ENCODE data around the gene MCAM.

MCAM gene

DNA sequence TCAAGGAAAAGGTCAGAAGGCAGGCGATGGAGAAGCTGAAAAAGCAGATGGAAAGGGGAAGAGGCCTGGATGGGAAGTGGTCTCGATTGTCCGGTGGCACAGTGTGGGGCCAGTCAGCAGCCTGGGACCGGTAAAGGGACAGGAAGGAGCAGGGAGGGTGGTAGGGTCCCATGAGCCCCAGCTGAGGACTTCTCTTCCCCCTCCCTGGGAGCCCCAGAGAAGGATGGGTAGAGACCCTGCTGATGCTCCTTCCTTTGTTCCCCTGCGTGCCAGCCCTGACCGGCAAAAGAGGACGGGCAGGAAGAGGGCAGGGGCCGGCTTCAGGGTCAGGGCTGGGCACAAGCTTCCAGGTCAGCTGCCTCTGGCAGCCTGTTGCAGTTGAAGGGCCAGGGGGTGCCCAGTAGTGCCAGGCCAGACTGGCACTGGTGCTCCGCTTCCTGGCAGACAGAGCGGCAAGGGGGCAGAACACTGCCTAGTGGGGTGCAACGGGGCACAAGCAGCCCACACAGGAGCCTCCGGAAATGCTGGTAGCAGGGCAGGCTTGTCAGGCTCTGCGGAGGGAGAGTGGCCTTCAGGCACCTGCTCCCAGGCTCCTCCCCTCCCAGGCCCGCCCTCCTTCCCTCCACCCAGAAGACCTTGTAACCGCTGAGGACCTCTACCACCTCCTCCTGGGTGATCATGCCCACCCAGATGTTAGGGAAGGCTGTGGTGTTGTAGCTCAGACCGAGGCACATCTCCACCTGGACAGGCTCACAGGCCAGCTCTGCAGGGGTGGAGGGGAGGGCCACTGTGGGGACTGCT, 24.5 kb upstream of the MCAM start:
- no peaks in the 10 kb centered on the region for H3K9me3 Mint-ChIP-seq
- no peak for DNase-seq
- peaks cover 11 to 22% of the 10 kb centered on the region in 2 donors for H3K4me1 Mint-ChIP-seq (ENCODE audit: low read depth in 2 of 2)
- peak overlapping the region in 1 of 2 donors; percentile 19 for H3K4me3 Mint-ChIP-seq
- peaks cover 55 to 75% of the 10 kb centered on the region in 2 donors for H3K27me3 Mint-ChIP-seq
- peaks cover 4% of the 10 kb centered on the region for H3K36me3 Mint-ChIP-seq (ENCODE audit: insufficient read depth)
- no peak for ATAC-seq (replicated peaks)
- peak overlapping the region in 1 of 2 donors; percentile 42 for H3K27ac Mint-ChIP-seq

DNA sequence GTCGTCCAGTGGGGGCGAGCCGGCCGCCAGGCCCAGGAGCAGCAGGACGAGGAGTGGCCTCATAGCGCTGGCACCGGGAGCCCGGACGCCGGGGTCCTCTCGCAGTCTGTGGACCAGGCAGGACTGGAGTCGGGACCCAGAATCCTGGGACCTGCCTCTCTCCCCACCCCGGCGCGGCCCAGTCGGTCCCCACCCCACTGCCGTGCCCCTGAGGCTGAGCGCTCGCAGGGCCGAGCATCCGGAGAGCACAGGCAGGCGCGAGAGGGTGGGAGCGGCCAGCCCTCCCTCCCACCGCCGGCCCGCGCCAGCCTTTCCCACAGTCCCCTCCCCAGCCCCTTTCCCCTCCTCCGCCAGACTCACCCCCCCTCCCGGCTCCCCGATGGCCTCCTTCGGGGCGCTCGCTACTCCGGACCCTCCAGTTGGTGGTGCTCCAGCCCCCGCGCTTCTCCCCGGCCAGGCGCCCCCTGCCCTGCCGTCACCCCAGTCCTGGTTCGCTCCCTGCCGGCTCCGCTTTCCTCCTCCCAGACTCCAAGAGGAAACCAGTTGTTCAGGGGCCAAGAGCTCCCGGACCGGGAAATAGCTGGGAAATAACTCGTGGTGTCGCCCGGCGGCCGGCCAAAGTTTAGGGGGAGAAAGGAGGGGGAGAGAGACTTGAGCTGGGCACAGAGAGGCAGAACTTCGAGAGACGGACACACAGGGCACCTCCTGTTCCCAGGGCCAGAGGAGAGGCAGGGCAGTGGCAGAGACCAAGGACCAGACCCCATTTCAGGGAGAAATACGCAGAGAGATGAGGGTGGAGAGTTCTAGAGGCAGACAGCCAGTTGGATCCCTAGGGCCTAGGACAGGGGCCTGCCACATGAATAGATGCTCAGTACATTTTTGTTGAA, 23.6 kb upstream of the MCAM start, which contains the start of gene C1QTNF5:
TSS of gene C1QTNF5 (minus strand) at position 549 of the 887 bp plus-strand sequence. CDS start at position 63, 486 bp downstream.
- Mint-ChIP-seq H3K4me1 (ENCODE audit: low read depth in 2 of 2) (peaks cover 16 to 31% of the 10 kb centered on the region in 2 donors), H3K27me3 (peaks cover 48 to 68% of the 10 kb centered on the region in 2 donors), H3K9me3 (no peaks in the 10 kb centered on the region), H3K27ac (peak within 1 kb of the TSS in 1 of 2 donors; percentile 42), H3K36me3 (ENCODE audit: insufficient read depth) (peaks cover 4% of the 10 kb centered on the region), H3K4me3 (peak within 1 kb of the TSS in 1 of 2 donors; percentile 19)
- DNase-seq, result no peak
- peak; percentile 23 for ATAC-seq (replicated peaks)

DNA sequence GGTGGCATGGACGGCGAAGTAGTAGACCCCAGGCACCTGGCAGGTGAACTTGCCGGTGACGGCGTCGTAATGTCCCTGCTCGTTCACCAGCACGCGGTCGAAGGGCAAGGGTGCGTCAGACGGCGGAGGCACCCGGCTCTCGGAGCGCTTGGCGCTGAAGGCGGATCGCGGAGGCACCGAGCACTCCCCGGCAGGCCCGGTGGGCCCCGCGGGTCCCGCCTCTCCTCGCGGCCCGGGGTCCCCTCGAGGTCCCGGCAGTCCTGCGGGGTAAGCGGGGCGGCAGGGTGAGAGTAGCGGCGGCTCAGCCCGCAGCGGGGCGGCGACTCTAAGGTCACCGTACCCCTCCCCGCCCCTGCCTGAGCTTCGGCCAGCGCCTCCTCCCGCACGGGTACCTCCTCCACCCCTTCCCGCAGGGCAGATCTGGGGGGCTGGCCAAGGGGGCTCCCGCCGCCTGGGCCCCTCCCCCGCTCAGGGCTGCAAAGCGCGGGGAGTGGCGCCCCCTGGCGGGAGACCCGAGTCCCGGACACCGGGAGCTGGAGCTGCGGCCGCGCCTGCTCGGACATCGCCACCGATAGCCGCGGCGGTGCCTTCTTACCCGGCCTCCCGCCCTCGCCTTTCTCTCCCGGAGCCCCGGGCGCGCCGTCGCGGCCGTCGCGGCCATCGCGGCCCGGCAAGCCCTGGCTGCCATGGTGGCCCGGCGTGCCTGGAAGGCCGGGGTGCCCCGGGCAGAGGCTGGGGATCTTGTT, 22.8 kb upstream of the MCAM start:
- Mint-ChIP-seq H3K27ac (no peak overlapping the region), H3K9me3 (no peaks in the 10 kb centered on the region), H3K36me3 (ENCODE audit: insufficient read depth) (peaks cover 8% of the 10 kb centered on the region), H3K4me1 (ENCODE audit: low read depth in 2 of 2) (peaks cover 23 to 39% of the 10 kb centered on the region in 2 donors), H3K27me3 (peaks cover 42 to 60% of the 10 kb centered on the region in 2 donors), H3K4me3 (peak overlapping the region; percentile 62 to 72)
- peak; percentile 24 for ATAC-seq (replicated peaks)
- DNase-seq, result no peak

DNA sequence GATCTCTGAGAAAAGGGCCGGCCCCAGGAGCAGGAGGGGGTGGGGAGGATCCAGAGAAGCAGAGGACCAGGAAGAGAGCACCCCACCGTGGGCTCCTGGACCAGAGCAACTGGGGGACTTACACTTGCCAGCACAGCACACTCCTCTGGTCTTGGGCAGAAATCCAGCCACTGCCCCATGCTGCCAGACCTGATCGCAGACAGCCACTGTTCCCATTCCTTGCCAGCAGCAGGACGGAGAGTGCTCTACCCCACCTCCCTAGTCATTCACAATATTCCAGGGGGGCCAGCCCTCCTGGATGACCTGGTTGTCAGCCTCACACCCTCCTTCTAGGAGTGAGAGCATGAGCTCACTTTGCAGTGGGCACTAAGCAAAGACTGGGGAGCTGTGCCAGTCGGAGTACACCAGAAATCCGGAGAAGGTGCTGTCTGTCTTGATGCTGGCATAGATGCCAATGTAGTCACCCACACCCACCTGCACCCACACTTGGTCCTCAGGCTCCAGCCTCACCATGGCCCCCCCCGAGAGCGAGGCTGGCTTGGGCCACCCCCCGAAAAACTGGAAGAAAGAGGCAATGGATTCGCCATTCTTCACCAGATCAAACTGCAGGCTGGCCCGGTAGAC, 22.1 kb upstream of the MCAM start:
- Mint-ChIP-seq H3K27ac (no peak overlapping the region), H3K27me3 (peaks cover 36 to 53% of the 10 kb centered on the region in 2 donors), H3K4me3 (peak overlapping the region; percentile 62 to 72), H3K4me1 (ENCODE audit: low read depth in 2 of 2) (peaks cover 29 to 41% of the 10 kb centered on the region in 2 donors), H3K36me3 (ENCODE audit: insufficient read depth) (peaks cover 15% of the 10 kb centered on the region), H3K9me3 (no peaks in the 10 kb centered on the region)
- ATAC-seq (replicated peaks) (no peak), DNase-seq (no peak)

DNA sequence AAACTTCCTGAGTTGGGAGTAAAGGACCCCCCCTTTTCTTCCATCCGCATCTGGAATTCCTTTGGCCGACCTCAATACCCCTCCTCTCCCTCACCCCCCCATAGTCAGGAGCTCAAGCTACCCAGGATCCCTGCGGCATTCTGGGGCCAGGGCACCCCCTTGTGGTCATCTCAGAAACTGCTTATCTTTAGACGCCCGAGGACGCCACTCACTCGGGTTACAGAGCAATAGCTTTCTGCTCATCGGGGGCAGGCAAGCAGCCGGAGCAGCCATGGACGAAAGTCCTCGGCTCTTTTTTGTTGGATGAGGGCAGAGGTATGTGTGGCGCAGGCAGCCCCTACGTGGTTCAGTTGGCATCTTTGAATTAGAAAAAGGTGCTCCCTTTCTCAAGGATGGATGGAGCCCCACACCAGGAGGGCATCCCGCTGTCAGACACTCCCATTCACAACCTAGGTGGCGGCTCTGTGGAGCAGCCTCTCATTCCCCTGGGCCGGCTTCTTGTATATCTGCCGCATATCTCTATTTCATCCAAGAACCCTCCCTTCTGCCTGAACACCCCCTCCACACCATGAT, 21.5 kb upstream of the MCAM start:
- Mint-ChIP-seq H3K9me3 (no peaks in the 10 kb centered on the region), H3K4me1 (ENCODE audit: low read depth in 2 of 2) (peaks cover 31 to 41% of the 10 kb centered on the region in 2 donors), H3K4me3 (peak overlapping the region in 1 of 2 donors; percentile 62), H3K27me3 (peaks cover 29 to 47% of the 10 kb centered on the region in 2 donors), H3K27ac (no peak overlapping the region), H3K36me3 (ENCODE audit: insufficient read depth) (peaks cover 15% of the 10 kb centered on the region)
- DNase-seq (peak; percentile 68 to 73 (median 70)), ATAC-seq (replicated peaks) (peak; percentile 35)

DNA sequence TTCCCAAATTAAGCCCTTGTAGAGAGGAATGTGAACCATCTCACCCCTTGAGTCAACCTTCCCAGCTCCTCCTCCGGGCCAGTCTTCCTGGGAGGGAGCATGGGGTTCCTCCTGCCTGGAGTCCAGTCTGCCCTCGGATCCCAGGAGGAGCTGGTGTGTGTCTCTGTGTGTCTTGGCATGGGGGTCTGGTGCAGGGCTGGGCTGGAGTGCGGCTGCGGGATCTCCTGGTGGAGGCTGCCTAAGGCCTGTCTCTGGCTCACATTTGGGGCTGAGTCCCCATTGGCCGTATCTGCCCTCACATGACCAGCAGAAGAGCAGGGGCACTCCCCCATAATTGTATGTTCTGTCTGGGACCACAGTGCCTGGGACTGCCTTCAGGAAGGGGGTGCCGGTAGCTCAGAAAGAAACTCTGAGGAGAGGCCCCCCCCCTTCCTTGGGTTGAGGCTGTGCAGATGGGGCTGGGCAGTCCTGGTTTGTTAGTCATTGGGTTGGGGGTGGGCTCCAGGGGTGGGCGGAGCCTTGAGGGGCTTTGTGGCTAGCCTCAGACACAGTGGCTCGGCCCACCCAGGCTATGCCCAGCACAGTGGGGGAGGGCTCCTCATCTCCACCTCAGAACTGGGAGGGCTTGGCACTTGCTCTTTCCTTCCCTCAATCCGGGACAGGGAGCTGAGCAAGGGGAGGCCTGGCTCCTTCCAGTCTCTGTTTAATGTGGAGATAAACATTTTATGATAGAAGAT, 20.8 kb upstream of the MCAM start:
- peaks cover 15% of the 10 kb centered on the region for H3K36me3 Mint-ChIP-seq (ENCODE audit: insufficient read depth)
- no peaks in the 10 kb centered on the region for H3K9me3 Mint-ChIP-seq
- DNase-seq (no peak), ATAC-seq (replicated peaks) (no peak)
- H3K4me1 Mint-ChIP-seq (ENCODE audit: low read depth in 2 of 2), result peaks cover 31 to 41% of the 10 kb centered on the region in 2 donors
- peaks cover 23 to 40% of the 10 kb centered on the region in 2 donors for H3K27me3 Mint-ChIP-seq
- no peak overlapping the region for H3K4me3 Mint-ChIP-seq
- no peak overlapping the region for H3K27ac Mint-ChIP-seq

DNA sequence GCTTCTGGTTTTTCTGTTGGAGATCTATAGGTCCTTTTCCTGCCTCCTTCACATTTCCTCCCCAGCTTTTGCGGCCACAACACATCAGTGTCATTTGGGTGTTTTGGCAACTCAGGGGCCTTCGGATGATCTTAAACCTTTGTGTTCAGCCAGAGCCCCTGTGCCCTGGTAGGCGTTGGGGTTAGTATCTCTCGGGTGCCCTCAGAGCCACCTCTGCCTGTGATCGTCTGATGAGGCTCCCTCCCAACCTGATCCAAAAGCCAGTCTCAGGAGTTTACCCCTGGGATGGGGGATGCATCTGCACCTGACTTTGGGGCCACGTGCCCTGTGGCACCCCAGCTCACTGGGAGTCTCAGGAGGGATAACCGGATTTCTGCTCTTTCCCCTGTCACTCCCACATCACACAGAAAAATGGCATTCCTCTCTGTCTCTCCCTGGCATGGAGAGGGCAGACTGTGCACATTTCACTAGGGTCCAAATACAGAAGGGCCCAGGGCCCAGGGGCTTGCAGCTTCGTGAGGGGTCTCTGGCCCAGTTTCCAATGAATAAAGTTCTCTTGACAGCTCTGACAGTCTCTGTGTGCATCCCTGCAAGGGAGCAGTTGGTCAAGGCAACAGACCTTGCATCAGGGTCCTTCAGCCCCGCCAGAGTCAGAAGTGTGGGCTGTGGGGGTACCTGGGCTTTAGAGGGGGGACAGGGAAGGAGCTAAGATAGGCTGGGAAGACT, 20.0 kb upstream of the MCAM start:
- Mint-ChIP-seq H3K27me3 (peaks cover 19 to 32% of the 10 kb centered on the region in 2 donors), H3K9me3 (no peaks in the 10 kb centered on the region), H3K4me1 (ENCODE audit: low read depth in 2 of 2) (peaks cover 31 to 41% of the 10 kb centered on the region in 2 donors), H3K27ac (peak overlapping the region in 1 of 2 donors; percentile 56), H3K36me3 (ENCODE audit: insufficient read depth) (peaks cover 15% of the 10 kb centered on the region), H3K4me3 (peak overlapping the region; percentile 68 to 98)
- DNase-seq (no peak), ATAC-seq (replicated peaks) (no peak)

DNA sequence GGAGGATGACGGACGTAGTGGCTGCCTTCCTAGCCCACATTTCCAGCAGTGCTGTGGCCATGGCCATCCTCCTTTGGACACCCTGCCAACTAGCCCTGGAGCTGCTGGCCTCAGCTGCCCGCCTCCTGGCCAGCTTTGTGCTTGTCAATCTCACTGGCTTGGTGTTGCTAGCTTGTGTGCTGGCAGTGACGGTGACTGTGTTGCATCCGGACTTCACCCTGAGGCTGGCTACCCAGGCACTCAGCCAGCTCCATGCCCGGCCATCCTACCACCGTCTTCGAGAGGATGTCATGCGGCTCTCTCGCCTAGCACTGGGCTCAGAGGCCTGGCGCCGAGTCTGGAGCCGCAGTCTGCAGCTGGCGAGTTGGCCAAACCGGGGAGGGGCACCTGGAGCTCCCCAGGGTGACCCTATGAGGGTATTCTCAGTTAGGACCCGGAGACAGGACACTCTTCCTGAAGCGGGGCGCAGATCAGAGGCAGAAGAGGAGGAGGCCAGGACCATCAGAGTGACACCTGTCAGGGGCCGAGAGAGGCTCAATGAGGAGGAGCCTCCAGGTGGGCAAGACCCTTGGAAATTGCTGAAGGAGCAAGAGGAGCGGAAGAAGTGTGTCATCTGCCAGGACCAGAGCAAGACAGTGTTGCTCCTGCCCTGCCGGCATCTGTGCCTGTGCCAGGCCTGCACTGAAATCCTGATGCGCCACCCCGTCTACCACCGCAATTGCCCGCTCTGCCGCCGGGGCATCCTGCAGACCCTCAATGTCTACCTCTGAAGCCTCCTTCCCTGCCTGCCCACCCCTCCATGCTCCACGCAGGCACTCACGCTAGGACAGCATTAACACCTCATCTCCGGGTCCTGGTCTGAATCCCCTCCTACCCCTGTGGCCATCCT, 19.0 kb upstream of the MCAM start:
- Mint-ChIP-seq H3K27me3 (peaks cover 9 to 22% of the 10 kb centered on the region in 2 donors), H3K9me3 (no peaks in the 10 kb centered on the region), H3K4me1 (ENCODE audit: low read depth in 2 of 2) (peaks cover 26 to 41% of the 10 kb centered on the region in 2 donors), H3K27ac (peak overlapping the region in 1 of 2 donors; percentile 60), H3K4me3 (peak overlapping the region; percentile 94 to 98), H3K36me3 (ENCODE audit: insufficient read depth) (peaks cover 15% of the 10 kb centered on the region)
- no peak for DNase-seq
- ATAC-seq (replicated peaks), result no peak

DNA sequence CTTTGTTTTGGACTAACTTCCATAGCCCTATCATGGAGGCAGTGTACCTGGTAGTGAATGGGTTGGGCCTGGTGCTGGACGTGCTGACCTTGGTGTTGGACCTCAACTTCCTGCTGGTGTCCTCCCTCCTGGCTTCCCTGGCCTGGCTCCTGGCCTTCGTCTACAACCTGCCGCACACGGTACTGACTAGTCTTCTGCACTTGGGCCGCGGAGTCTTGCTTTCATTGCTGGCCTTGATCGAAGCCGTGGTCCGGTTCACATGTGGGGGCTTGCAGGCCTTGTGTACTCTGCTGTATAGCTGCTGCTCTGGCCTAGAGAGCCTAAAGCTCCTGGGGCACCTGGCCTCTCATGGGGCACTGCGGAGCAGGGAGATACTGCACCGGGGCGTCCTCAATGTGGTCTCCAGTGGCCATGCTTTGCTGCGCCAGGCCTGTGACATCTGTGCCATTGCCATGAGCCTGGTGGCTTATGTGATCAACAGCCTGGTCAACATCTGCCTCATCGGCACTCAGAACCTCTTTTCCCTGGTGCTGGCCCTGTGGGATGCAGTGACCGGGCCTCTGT, 18.2 kb upstream of the MCAM start:
- peak overlapping the region; percentile 95 to 96 for H3K27ac Mint-ChIP-seq
- peaks cover 24 to 41% of the 10 kb centered on the region in 2 donors for H3K4me1 Mint-ChIP-seq (ENCODE audit: low read depth in 2 of 2)
- peak overlapping the region; percentile 94 to 98 for H3K4me3 Mint-ChIP-seq
- DNase-seq (no peak), ATAC-seq (replicated peaks) (no peak)
- H3K9me3 Mint-ChIP-seq, result no peaks in the 10 kb centered on the region
- H3K36me3 Mint-ChIP-seq (ENCODE audit: insufficient read depth), result peaks cover 15% of the 10 kb centered on the region
- peaks cover 12 to 23% of the 10 kb centered on the region in 2 donors for H3K27me3 Mint-ChIP-seq

DNA sequence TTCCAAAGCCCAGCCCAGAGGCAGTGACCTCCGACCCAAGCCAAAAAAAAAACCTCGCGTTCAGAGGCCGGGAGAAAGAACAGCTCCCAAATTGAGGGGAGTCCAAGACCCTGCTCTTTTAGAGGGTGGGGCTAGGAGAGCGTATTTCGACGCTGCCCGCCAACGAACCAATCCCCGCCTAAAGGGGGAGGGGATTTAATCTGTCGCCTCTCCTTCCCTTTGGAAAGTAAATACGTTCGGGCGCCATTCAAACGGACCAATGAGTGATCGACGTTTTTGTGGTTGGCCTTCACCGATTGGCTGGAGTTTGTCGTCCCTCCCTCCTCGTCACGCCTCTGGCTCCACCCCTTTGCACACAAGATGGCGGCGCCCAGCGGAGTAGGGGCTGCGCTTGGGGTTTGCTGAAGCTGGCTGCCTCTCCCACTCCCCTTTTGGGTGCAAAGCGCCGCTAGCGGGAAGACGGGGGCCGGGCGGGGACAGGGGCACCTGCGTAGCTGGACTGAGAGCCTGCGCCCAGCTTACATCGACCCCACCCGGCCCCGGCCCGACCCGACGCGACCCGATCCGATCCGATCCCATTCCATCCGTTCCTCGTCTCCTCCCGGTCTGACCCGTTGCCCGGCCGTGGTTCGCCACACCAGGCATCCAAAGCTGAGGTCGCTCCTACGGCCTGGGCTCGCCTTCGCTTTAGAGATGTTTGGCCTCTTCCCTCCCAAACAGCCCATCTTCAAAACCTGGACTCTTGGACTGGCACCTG, 17.4 kb upstream of the MCAM start, which contains the start of gene RNF26:
TSS of gene RNF26 (plus strand) at position 354 of the 757 bp plus-strand sequence. CDS start 596 bp downstream, outside the sequence.
- H3K4me1 Mint-ChIP-seq (ENCODE audit: low read depth in 2 of 2), result peaks cover 24 to 40% of the 10 kb centered on the region in 2 donors
- peaks cover 14% of the 10 kb centered on the region for H3K36me3 Mint-ChIP-seq (ENCODE audit: insufficient read depth)
- no peaks in the 10 kb centered on the region for H3K9me3 Mint-ChIP-seq
- DNase-seq (peak; percentile 92 to 93 (median 93)), ATAC-seq (replicated peaks) (peak; percentile 96)
- peak within 1 kb of the TSS; percentile 94 to 98 for H3K4me3 Mint-ChIP-seq
- peak within 1 kb of the TSS; percentile 95 to 96 for H3K27ac Mint-ChIP-seq
- H3K27me3 Mint-ChIP-seq, result peaks cover 11 to 24% of the 10 kb centered on the region in 2 donors
